T47D (cell line): ENCODE results near the gene SLC4A7.
"Not testable (repeated sequence)": the region's sequence is repeated elsewhere in the genome, so short reads cannot be mapped to it uniquely, and the experiment has no call there.

Experiments
- DNase-seq, 2 experiments: peaks; one replicate each; pipeline versions ENCODE4 v3.0.0 to v3.0.0-alpha.2; 2011 to 2012; ENCODE audit warnings: low read depth in 1 of 2, low spot score in 1 of 2
- JUND ChIP-seq: IDR thresholded peaks from 2 replicates; pipeline ENCODE4 v1.6.1; 2012; ENCODE audit warnings: low read depth
- in situ Hi-C: cut with HindIII; loops from 2 replicates; pipeline ENCODE4 v1.10.0; 2016; ENCODE audit warnings: low sequenced_read_pairs, low pct_unique_long_range_greater_than_20kb

Gene SLC4A7

DNA sequence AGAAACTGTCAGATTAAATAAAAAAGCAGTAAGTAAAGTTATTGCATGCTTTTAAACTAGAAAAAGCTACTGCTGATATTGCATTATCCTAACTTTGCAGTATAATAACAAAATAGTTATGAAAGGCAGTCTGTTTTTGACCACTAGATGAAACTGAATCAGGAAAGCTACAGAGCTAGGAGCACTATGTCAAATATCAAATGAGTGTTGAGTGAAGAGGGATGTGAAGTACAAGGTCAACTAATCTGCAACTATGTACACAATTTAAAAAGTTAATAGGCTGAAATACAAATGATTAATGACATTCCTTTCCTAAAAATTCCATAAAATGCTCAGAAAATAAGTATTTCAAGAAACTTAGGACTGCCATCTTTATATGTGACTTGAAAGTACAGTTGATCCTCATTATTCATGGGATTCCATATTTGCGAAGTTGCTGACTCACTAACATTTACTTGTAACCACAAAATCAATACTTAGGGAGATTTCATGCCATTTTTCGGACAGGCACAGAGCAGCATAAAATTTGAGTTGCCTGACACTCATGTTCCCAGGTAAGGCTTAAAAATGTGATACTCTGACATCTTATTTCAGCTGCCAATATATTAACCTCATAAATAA, 34.5 kb downstream of the SLC4A7 start:
- in situ Hi-C loops: no loop called here
- no peak for TF ChIP-seq JUND
- DNase-seq: peak in 1 of 2 experiments; percentile 77

DNA sequence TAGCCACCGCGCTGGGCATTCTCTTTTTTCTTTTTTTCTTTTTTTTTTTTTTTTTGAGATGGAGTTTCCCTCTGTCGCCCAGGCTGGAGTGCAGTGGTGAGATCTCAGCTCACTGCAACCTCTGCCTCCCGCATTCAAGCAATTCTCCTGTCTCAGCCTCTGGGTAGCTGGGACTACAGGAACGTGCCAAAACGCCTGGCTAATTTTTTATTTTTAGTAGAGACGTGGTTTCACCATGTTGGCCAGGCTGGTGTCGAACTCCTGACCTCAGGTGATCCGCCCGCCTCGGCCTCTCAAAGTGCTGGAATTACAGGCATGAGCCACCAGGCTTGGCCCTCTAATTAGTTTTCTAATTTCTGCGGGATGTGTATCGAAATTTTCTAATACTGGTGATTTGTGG, 41.2 kb downstream of the SLC4A7 start:
- DNase-seq, in situ Hi-C loops: not testable (repeated sequence)

DNA sequence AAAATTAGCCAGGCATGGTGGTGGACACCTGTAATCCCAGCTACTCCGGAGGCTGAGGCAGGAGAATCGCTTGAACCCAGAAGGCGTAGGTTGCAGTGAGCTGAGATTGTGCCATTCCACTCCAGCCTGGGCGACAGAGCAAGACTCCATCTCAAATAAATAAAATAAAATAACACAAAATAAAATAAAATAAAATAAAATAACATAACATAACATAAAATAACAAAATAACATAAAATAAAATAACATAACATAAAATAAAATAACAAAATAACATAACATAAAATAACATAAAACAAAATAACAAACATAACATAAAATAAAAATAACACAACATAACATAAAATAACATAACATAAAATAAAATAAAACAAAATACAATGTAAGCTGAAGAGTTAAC, 45.8 kb downstream of the SLC4A7 start:
- in situ Hi-C loops: not testable (repeated sequence)

DNA sequence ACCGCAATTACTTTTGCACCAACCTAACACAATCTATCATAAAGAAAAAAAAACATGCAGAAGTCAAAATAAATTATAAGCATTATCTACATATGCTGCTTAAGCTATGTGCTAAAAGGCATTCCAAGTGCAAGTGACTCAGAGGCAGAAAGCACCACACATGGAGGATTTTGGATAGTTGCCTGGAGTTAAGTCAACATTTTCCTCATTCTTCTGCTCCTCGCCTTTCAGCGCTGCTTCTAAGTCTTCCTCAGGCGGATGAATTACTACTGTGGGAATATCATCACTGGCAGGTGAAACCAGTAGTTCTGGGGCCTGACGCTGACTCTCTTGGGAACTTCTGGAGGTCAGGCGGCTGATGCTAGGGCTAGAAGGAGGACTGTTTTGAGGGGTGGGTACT, 53.1 kb downstream of the SLC4A7 start:
- no peak for TF ChIP-seq JUND
- in situ Hi-C loops: no loop called here
- peak; percentile 31 to 95 for DNase-seq

More for the DNA sequence above, 45.8 kb downstream of the SLC4A7 start:
- not testable (repeated sequence) for DNase-seq

DNA sequence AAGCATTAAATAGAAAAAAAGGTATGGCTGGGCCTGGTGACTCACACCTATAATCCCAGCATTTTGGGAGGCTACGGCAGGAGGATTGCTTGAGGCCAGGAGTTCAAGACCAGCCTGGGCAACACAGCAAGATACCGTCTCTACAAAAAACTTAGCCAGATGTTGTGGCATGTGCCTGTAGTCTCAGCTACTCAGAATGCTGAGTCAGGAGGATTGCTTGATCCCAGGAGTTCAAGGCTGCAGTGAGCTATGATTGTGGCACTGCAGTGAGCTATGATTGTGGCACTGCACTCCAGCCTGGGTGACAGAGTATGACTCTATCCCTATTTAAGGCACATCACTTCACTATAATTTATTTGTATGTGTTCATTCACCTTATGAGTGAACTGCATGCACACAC, 54.3 kb downstream of the SLC4A7 start:
- in situ Hi-C loops: no loop called here
- no peak for DNase-seq
- TF ChIP-seq JUND: no peak

DNA sequence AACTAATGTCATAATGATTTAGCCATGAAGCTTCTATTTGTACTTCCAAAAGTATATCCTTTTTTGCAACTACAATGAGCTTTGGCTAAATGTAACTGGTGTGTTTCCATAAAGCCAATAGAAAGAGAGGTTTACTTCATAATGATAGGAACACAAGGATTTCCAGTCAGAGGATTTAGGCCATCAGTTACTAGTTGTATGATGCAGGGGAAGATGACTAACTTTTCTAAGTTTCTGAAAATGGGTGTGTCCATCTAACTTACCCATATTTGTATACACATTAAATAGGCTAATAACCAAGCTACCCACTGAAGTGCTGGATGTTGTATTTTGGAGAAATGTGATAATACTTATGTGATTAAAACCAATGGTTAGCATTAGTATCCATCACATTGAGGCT, 55.7 kb downstream of the SLC4A7 start:
- DNase-seq: no peak
- TF ChIP-seq JUND: no peak
- in situ Hi-C loops: no loop called here

DNA sequence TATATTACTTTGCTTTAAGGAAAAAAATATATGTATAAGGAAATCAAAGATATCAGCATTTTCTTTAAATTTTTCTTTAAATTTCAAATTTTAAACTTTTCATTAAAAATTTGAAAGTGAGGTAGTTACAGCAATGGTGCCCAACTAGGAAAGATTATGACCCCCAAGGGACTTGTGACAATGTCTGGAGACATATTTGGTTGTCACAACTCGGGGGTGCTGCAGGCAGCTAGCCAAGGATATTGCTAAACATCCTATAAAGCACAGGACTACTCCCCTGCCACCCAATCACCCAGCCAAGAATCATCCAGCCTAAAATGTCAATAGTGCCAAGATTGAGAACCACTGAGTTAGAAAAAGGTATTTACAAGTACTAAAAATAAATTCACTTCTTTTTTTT, 57.3 kb downstream of the SLC4A7 start:
- TF ChIP-seq JUND: no peak
- no peak for DNase-seq
- in situ Hi-C loops: no loop called here

DNA sequence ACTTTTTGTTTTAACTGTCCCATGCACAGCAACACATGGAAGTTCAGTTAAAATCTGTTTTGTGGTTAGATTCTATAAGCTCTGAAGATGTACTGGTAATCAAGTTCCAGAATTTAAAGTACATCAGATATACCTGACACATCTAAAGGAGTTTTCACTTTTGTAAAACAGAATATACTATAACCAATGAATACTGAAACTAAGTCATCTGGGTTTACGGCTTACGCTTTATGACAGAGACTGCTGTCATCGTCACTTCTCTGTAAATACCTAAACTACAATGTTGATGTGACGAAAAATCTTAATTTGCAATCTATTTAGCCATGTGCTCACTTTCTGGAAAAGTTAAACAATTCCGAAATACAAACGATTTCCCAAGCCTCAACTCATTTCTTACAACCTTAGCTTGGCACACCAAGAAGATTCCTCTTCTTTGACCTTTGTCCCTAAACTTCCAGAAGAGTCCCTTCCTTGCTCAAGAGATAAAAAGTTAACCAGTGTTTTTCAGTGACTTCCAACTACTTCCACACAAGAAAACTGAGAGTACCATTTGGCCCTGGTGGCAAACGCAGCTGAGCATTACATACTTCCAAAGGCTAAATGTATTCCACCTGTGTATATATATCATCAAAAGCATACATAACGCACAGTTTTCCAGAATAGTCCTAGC, 58.2 kb downstream of the SLC4A7 start:
- in situ Hi-C loops: no loop called here
- TF ChIP-seq JUND: no peak

DNA sequence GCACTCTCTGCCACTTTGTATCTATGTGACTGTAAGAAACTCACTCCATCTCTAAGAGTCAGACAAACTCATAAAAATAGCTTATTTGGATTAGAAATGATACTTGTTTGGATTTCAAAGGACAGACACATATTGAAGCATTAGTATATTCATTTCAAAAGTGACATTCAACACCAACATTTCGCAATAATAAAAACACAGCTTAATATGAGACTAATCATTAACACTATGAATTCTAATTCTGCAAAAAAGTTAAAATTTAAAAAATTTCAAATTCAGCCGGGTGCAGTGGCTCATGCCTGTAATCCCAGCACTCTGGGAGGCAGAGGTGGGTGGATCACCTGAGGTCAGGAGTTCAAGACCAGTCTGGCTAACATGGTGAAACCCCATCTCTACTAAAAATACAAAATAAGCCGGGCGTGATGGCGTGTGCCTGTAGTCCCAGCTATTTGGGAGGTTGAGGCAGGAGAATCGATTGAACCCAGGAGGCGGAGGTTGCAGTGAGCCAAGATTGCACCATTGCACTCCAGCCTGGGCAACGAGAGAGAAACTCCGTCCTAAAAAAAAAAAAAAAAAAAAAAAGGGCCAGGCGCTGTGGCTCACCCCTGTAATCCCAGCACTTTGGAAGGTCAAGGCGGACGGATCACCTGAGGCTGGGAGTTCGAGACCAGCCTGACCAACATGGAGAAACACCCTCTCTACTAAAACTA, 59.2 kb downstream of the SLC4A7 start:
- in situ Hi-C loops, DNase-seq: not testable (repeated sequence)

More for the DNA sequence above, 58.2 kb downstream of the SLC4A7 start:
- no peak for DNase-seq

DNA sequence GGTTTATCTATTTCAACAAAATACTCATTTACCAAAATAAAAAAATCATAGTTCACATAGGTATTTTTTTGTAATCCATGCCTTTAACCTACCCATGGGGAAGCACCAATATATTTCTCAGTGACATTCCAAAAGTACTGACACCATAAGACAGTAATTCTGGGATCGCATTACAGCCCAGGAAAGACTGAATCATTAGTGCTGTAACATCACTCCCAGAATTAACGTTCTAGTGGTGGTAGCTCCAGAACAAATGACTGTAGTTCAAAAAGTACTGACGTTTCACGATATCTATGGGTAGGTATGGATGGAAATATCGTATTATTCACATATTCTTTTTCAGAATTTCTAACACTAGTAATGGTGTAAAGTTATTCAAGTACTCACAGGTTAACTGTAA, 60.7 kb downstream of the SLC4A7 start:
- no peak for DNase-seq
- no peak for TF ChIP-seq JUND
- in situ Hi-C loops: no loop called here

DNA sequence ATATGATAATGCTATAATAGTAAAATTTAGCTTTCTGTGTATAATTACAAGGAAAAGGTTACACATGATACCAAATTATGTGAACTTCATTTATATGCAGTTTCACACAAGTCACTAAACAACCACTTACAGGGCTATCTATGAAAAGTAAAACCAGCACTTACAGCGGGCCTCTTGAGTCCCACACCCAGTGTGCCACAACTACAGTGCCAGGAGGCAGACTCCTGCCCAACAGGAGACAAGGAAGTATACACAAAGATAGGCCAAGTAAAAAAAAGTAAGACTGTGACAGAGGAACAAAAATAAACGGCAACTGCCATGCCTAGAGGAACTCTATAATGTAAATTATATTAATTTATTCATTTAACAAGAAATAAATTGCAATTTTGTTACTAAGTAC, 61.6 kb downstream of the SLC4A7 start:
- in situ Hi-C loops: no loop called here
- TF ChIP-seq JUND: no peak
- DNase-seq: no peak

DNA sequence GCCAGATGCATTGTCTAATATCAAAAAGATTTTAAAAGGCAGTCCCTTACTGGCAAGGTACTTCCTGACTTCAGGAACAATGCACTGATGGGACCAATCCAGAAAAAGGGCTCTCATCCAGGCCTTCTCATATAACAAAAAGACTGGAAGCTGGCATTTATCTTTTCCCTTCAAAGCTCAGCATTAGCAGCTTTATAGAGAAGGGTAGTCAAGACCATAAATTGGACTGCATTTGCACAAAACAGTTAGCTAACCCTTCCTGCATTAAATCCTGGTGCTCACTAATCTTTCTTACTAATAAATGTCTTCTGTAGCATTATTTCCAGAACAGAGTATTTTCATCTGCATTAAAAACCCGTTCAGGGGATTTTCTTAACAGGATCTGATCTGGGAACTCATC, 69.0 kb downstream of the SLC4A7 start:
- in situ Hi-C loops: no loop called here
- no peak for DNase-seq
- no peak for TF ChIP-seq JUND

DNA sequence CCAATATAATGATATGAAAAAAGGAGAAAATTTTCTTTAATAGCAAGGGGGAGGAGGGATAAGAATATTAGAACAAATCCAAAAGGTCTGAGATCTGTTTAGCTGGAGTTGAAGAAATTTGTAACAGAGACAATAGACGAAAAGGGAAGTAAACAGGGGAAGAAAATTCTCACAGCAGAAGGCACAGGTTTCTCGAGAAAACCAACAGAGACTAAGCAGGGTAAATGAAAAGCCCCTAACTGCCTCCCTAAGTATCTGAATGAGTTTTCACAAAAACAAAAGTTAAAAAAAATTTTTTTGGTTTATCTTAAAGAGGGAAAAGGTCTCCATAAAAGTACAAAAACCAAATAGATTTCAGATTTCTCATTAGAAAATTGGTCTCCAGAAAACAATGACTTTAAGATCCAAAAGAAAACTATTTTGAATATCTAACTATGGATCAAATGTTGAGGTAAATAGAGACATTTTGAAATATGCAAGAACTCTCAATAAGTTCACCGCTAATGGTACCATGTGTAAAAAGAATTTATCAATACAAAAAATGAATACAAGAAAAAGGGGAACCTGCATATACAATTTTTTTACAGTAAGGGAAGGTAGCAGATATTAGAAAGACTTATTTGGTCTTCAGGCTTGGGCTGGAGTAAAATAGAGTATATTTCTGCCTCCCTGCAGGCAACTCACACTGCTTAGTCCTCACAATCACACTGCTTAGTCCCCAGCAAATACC, 91.1 kb downstream of the SLC4A7 start:
- in situ Hi-C loops: no loop called here
- no peak for DNase-seq
- TF ChIP-seq JUND: no peak

DNA sequence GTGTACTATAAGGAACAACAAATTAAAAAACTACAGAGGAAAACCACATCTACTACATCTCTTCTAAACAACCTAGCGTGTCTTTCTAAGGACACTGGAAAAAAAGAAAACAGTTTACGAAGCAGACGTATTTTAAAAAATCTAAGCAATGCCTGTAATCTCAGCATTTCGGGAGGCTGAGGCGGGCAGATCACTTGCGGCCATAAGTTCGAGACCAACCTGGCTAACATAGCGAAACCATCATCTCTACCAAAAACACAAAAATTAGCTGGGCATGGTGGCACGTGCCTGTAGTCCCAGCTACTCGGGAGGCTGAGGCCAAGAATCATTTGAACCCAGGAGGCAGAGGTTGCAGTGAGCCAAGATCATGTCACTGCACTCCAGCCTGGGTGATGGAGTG, 91.8 kb downstream of the SLC4A7 start:
- DNase-seq, in situ Hi-C loops: not testable (repeated sequence)
